Transverse colon (tissue), 4 donors: ENCODE data around the gene PKNOX1. TPM values are rescaled to one million over a fixed set of nuclear protein-coding genes. Genes with fewer than 3 reads are reported as not detected.

Source experiments
- small RNA-seq, 4 donors: library from RNA; depleted of rRNA; stranded (forward); fragments of <200 nt; gene quantifications; one replicate each; pipeline ENCODE3, GENCODE V24; 2016
- total RNA-seq, 4 donors: library from RNA; depleted of rRNA; stranded (reverse); fragments of >200 nt; gene quantifications; one replicate each; pipeline ENCODE4 v1.1.0, GENCODE V29; 2016

The PKNOX1 gene
- total RNA-seq, 4 donors from 2014 or later, result 9.4 to 140 (median 25.1) TPM

Small RNA genes lying within 50 kb of the gene (small RNA-seq; reads per million reads assigned to genes)
- 0 reads per million in 4 donors for gene MIR5692B

Other genes with a start within 250 kb of the PKNOX1 start
- gene WDR4, start 95.0 kb upstream of the PKNOX1 start, total RNA-seq, result 10 to 100 TPM in 2 of 4 donors, 1 to 10 TPM in 2; 6.6 to 22.7 (median 10.3) TPM
- 10 to 100 TPM; 45.6 to 82.8 (median 64.1) TPM for gene NDUFV3, start 81.3 kb upstream of the PKNOX1 start, total RNA-seq
- gene ERVH48-1, start 48.9 kb upstream of the PKNOX1 start, total RNA-seq, result not detected
- 10 to 100 TPM in 2 of 4 donors, 1 to 10 TPM in 1, under 1 TPM in 1; 0.40 to 24.3 (median 9.4) TPM for gene CBS, start 101.3 kb downstream of the PKNOX1 start, total RNA-seq
- 10 to 100 TPM; 34.8 to 62.8 (median 49.8) TPM for gene U2AF1, start 133.0 kb downstream of the PKNOX1 start, total RNA-seq
- gene CRYAA, start 194.4 kb downstream of the PKNOX1 start, total RNA-seq, result not detected